GM18511 (cell line): ENCODE data around the gene TANK.
A peak's percentile ranks its signal among the peaks of the same experiment; 100 is the strongest.

Source experiments
- ATAC-seq: cut with Tn5 transposase; IDR thresholded peaks from one replicate; pipeline ENCODE4 v1.9.1; 2021; ENCODE audit warnings: mild to moderate bottlenecking, moderate library complexity; ENCODE audit not compliant: unreplicated experiment

The TANK gene

GRCh38 chr2:161223139-161223732, 63.0 kb downstream of the TANK start:
- ATAC-seq: peak; percentile 73

- ATAC-seq: no peak
These were observed 68.4 kb downstream of the TANK start for GRCh38 chr2:161228511-161229240.

- ATAC-seq: no peak
These were observed 70.7 kb downstream of the TANK start for GRCh38 chr2:161230959-161231358.

- ATAC-seq: no peak
These were observed 72.3 kb downstream of the TANK start for GRCh38 chr2:161232571-161232970.

- ATAC-seq: no peak
These were observed 73.7 kb downstream of the TANK start for GRCh38 chr2:161233858-161234431.

GRCh38 chr2:161234627-161235026, 74.4 kb downstream of the TANK start:
- ATAC-seq: no peak

GRCh38 chr2:161237392-161238264, 77.4 kb downstream of the TANK start:
- ATAC-seq: peak; percentile 54

GRCh38 chr2:161238265-161238559, 78.0 kb downstream of the TANK start:
- ATAC-seq: no peak

GRCh38 chr2:161238560-161239325, 78.5 kb downstream of the TANK start:
- peak; percentile 51 for ATAC-seq

- ATAC-seq: no peak
These were observed 79.3 kb downstream of the TANK start for GRCh38 chr2:161239326-161240109.

- no peak for ATAC-seq
These were observed 81.7 kb downstream of the TANK start for GRCh38 chr2:161241894-161242293.

GRCh38 chr2:161243312-161243711, 83.1 kb downstream of the TANK start:
- peak; percentile 41 for ATAC-seq

GRCh38 chr2:161243905-161244304, 83.7 kb downstream of the TANK start:
- ATAC-seq: no peak

- peak; percentile 88 for ATAC-seq
These were observed 84.4 kb downstream of the TANK start for GRCh38 chr2:161244387-161245260.

GRCh38 chr2:161245261-161245553, 85.0 kb downstream of the TANK start:
- no peak for ATAC-seq

GRCh38 chr2:161245671-161246070, 85.4 kb downstream of the TANK start:
- ATAC-seq: no peak

GRCh38 chr2:161246281-161246680, 86.1 kb downstream of the TANK start:
- ATAC-seq: no peak

GRCh38 chr2:161250864-161251436, 90.7 kb downstream of the TANK start:
- peak; percentile 83 for ATAC-seq
